Duodenal mucosa (tissue), 2 donors: Measurements from ENCODE around the gene PKNOX2.

ENCODE experiments used
- H3K27ac ChIP-seq: one replicate; pipeline ENCODE4 v1.7.0; 2013; ENCODE audit warnings: low read depth, low read length
- H3K27me3 ChIP-seq, 2 donors: one replicate each; pipeline ENCODE4 v1.7.0; 2013; ENCODE audit warnings: low read length in 2 of 2, control low read depth in 1 of 2; ENCODE audit not compliant: insufficient read depth in 2 of 2, control insufficient read depth in 1 of 2
- H3K36me3 ChIP-seq, 2 donors: one replicate each; pipeline ENCODE4 v1.7.0; 2013; ENCODE audit warnings: low read length in 2 of 2, control low read depth in 1 of 2; ENCODE audit not compliant: insufficient read depth in 2 of 2, control insufficient read depth in 1 of 2
- H3K4me1 ChIP-seq, 2 donors: one replicate each; pipeline ENCODE4 v1.7.0; 2013; ENCODE audit warnings: low read length in 2 of 2, control low read depth in 1 of 2; ENCODE audit not compliant: insufficient read depth in 2 of 2, control insufficient read depth in 1 of 2
- H3K4me3 ChIP-seq, 2 donors: one replicate each; pipeline ENCODE4 v1.7.0; 2013; ENCODE audit warnings: low read length in 2 of 2, low read depth in 1 of 2
- H3K9ac ChIP-seq, 2 donors: one replicate each; pipeline ENCODE4 v1.7.0; 2013; ENCODE audit warnings: low read length in 2 of 2, low read depth in 1 of 2
- H3K9me3 ChIP-seq, 2 donors: one replicate each; pipeline ENCODE4 v1.7.0; 2013; ENCODE audit warnings: low read length in 2 of 2, control low read depth in 1 of 2; ENCODE audit not compliant: control insufficient read depth in 1 of 2

The PKNOX2 gene

GRCh38 chr11:125267548-125267947, 103.0 kb downstream of the PKNOX2 start:
- Histone ChIP-seq H3K4me3 (no peak overlapping the region), H3K9me3 (no peaks in the 10 kb centered on the region), H3K27me3 (peaks cover 10% of the 10 kb centered on the region in 2 donors), H3K9ac (no peak overlapping the region), H3K4me1 (peaks cover 3 to 6% of the 10 kb centered on the region in 2 donors), H3K27ac (no peak overlapping the region), H3K36me3 (no peaks in the 10 kb centered on the region)

GRCh38 chr11:125268611-125269010, 104.1 kb downstream of the PKNOX2 start:
- Histone ChIP-seq H3K27me3 (peaks cover 0 to 1% of the 10 kb centered on the region in 2 donors), H3K4me1 (no peaks in the 10 kb centered on the region), H3K36me3 (no peaks in the 10 kb centered on the region), H3K9ac (no peak overlapping the region), H3K9me3 (no peaks in the 10 kb centered on the region), H3K4me3 (no peak overlapping the region), H3K27ac (no peak overlapping the region)

- Histone ChIP-seq H3K27ac (no peak overlapping the region), H3K4me3 (no peak overlapping the region), H3K9ac (no peak overlapping the region), H3K36me3 (no peaks in the 10 kb centered on the region), H3K27me3 (no peaks in the 10 kb centered on the region), H3K9me3 (no peaks in the 10 kb centered on the region), H3K4me1 (no peaks in the 10 kb centered on the region)
Observed at GRCh38 chr11:125270106-125270505, 105.6 kb downstream of the PKNOX2 start.

GRCh38 chr11:125270711-125271110, 106.2 kb downstream of the PKNOX2 start:
- Histone ChIP-seq H3K4me1 (no peaks in the 10 kb centered on the region), H3K4me3 (no peak overlapping the region), H3K27me3 (no peaks in the 10 kb centered on the region), H3K9me3 (no peaks in the 10 kb centered on the region), H3K9ac (no peak overlapping the region), H3K27ac (no peak overlapping the region), H3K36me3 (no peaks in the 10 kb centered on the region)

GRCh38 chr11:125271483-125272091, 107.0 kb downstream of the PKNOX2 start:
- Histone ChIP-seq H3K4me1 (no peaks in the 10 kb centered on the region), H3K9me3 (no peaks in the 10 kb centered on the region), H3K27ac (no peak overlapping the region)

GRCh38 chr11:125272092-125272491, 107.5 kb downstream of the PKNOX2 start:
- Histone ChIP-seq H3K9ac (no peak overlapping the region), H3K27ac (no peak overlapping the region), H3K4me3 (no peak overlapping the region), H3K9me3 (no peaks in the 10 kb centered on the region), H3K36me3 (no peaks in the 10 kb centered on the region), H3K27me3 (no peaks in the 10 kb centered on the region), H3K4me1 (no peaks in the 10 kb centered on the region)

More at GRCh38 chr11:125271483-125272091, 107.0 kb downstream of the PKNOX2 start:
- H3K9ac ChIP-seq, result no peak overlapping the region
- no peaks in the 10 kb centered on the region for H3K27me3 ChIP-seq
- H3K36me3 ChIP-seq, result no peaks in the 10 kb centered on the region
- H3K4me3 ChIP-seq, result no peak overlapping the region

GRCh38 chr11:125272821-125273220, 108.3 kb downstream of the PKNOX2 start:
- Histone ChIP-seq H3K27ac (no peak overlapping the region), H3K4me1 (no peaks in the 10 kb centered on the region), H3K9ac (no peak overlapping the region), H3K4me3 (no peak overlapping the region), H3K27me3 (no peaks in the 10 kb centered on the region), H3K9me3 (no peaks in the 10 kb centered on the region), H3K36me3 (no peaks in the 10 kb centered on the region)

- Histone ChIP-seq H3K36me3 (no peaks in the 10 kb centered on the region), H3K9me3 (no peaks in the 10 kb centered on the region), H3K9ac (no peak overlapping the region), H3K27ac (no peak overlapping the region), H3K4me3 (no peak overlapping the region), H3K27me3 (no peaks in the 10 kb centered on the region), H3K4me1 (no peaks in the 10 kb centered on the region)
Observed at GRCh38 chr11:125273519-125274000, 109.0 kb downstream of the PKNOX2 start.

GRCh38 chr11:125274309-125274708, 109.8 kb downstream of the PKNOX2 start:
- Histone ChIP-seq H3K9me3 (no peaks in the 10 kb centered on the region), H3K4me3 (no peak overlapping the region), H3K4me1 (no peaks in the 10 kb centered on the region), H3K36me3 (no peaks in the 10 kb centered on the region), H3K27ac (no peak overlapping the region), H3K27me3 (no peaks in the 10 kb centered on the region), H3K9ac (no peak overlapping the region)

GRCh38 chr11:125274774-125275173, 110.2 kb downstream of the PKNOX2 start:
- Histone ChIP-seq H3K27me3 (no peaks in the 10 kb centered on the region), H3K4me1 (no peaks in the 10 kb centered on the region), H3K36me3 (no peaks in the 10 kb centered on the region), H3K9me3 (no peaks in the 10 kb centered on the region), H3K27ac (no peak overlapping the region), H3K4me3 (no peak overlapping the region), H3K9ac (no peak overlapping the region)
